A204.1 (cell line): ENCODE results near the gene NDUFS6.
"Not testable (repeated sequence)": the region's sequence is repeated elsewhere in the genome, so short reads cannot be mapped to it uniquely, and the experiment has no call there.

Source experiments
- FAIRE-seq: peaks from 2 replicates; lab custom pipeline; 2012; peaks lifted over from hg19 to GRCh38; lab: Jason Lieb, UNC

NDUFS6 gene

GRCh38 chr5:1783216-1783554, 18.0 kb upstream of the NDUFS6 start:
- no peak for FAIRE-seq

- FAIRE-seq = no peak
Observed at GRCh38 chr5:1784197-1785050, 16.8 kb upstream of the NDUFS6 start.

- FAIRE-seq = no peak
Observed at GRCh38 chr5:1785062-1785461, 16.1 kb upstream of the NDUFS6 start.

- no peak for FAIRE-seq
Observed at GRCh38 chr5:1785984-1786383, 15.2 kb upstream of the NDUFS6 start.

- FAIRE-seq = no peak
Observed at GRCh38 chr5:1786621-1787471, 14.4 kb upstream of the NDUFS6 start.

- no peak for FAIRE-seq
Observed at GRCh38 chr5:1787472-1788047, 13.6 kb upstream of the NDUFS6 start.

GRCh38 chr5:1788200-1788599, 13.0 kb upstream of the NDUFS6 start:
- no peak for FAIRE-seq

GRCh38 chr5:1788828-1789227, 12.4 kb upstream of the NDUFS6 start:
- no peak for FAIRE-seq

- FAIRE-seq = not testable (repeated sequence)
Observed at GRCh38 chr5:1789438-1789833, 11.8 kb upstream of the NDUFS6 start.

GRCh38 chr5:1789834-1790471, 11.3 kb upstream of the NDUFS6 start:
- FAIRE-seq = no peak

GRCh38 chr5:1791176-1791575, 10.0 kb upstream of the NDUFS6 start:
- FAIRE-seq = no peak

- no peak for FAIRE-seq
Observed at GRCh38 chr5:1792842-1793266, 8.4 kb upstream of the NDUFS6 start.

- FAIRE-seq = no peak
Observed at GRCh38 chr5:1793301-1793740, 7.9 kb upstream of the NDUFS6 start.

- FAIRE-seq = no peak
Observed at GRCh38 chr5:1793966-1794900, 7.0 kb upstream of the NDUFS6 start.

- FAIRE-seq = no peak
Observed at GRCh38 chr5:1794901-1795290, 6.3 kb upstream of the NDUFS6 start.

GRCh38 chr5:1795506-1795905, 5.7 kb upstream of the NDUFS6 start:
- FAIRE-seq = no peak

GRCh38 chr5:1795931-1796330, 5.3 kb upstream of the NDUFS6 start:
- no peak for FAIRE-seq

- FAIRE-seq = no peak
Observed at GRCh38 chr5:1796371-1797102, 4.7 kb upstream of the NDUFS6 start.

GRCh38 chr5:1797103-1797800, 4.0 kb upstream of the NDUFS6 start:
- FAIRE-seq = no peak

- no peak for FAIRE-seq
Observed at GRCh38 chr5:1797855-1798254, 3.4 kb upstream of the NDUFS6 start.
